Renal pelvis (tissue), 4 donors: Measurements from ENCODE around the gene BBLN. TPM values are rescaled to one million over a fixed set of nuclear protein-coding genes. Genes with fewer than 3 reads are reported as not detected.

Experiments used
- DNase-seq: peaks from one replicate; pipeline ENCODE4 v3.0.0-alpha.2; 2013
- polyA plus RNA-seq, 3 donors: library from polyadenylated mRNA; unstranded; fragments of 120-200 nt; gene quantifications; one replicate each; pipeline ENCODE4 v1.2.1, GENCODE V29; 2013; ENCODE audit not compliant: insufficient read length in 3 of 3

The BBLN gene
- polyA plus RNA-seq, 3 donors: 51.7 to 63.7 (median 61.9) TPM

- no peak for DNase-seq
Measured at GRCh38 chr9:128208386-128208785, 48.3 kb downstream of the BBLN start.

DNA sequence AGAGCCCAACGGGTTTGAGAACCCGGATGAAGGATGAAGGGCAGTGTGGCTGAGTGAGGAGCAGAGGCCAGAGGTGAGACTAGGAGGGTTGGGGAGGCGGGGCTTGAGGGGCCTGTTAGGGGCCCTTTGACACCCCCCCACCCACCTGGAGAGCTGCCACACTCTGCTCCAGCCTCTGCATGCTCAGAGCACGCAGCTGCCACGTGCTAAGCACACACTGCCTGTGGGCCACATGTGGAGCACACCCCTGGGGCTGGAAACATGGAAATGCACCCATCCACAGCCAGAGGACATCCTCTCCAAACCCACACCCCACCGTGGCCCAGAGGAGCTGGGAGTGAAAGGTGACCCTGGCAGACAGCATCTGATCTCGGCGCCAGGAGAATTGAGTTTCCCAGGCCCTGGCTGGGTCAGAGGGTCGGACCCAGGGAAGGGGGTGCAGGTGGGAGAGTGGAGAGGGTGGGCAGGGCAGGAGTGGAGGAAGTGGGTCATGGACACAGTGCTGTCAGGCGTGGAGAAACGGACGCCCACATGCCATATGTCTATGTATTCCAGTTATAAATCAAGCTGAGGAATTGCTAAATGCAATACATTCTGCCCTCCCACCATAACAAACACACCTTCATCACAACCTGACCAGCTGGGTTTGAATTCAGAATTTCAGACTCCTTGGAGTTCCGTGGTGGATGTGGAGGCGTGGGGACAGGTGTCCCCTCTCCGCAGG is 49.0 kb downstream of the BBLN start:
- no peak for DNase-seq

GRCh38 chr9:128211186-128211980 is 51.3 kb downstream of the BBLN start:
- no peak for DNase-seq

DNA sequence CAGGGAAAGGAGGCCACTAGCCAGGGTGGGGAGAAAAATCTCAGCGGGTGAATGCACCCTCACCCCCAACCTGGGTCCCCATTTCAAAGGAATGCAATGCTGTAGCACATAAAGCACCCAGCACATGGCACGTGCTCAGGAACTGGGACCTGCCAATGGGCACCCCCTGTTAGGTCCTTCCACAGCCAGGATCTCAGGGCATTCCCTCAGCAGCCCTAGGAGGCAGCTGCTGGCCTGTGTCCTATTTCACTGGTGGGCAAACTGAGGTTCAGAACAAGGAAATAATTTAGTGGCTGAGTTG is 51.9 kb downstream of the BBLN start:
- no peak for DNase-seq

Other genes starting within 250 kb of the BBLN start
- gene ST6GALNAC4, start 243.2 kb upstream of the BBLN start, polyA plus RNA-seq: 10 to 100 TPM; 13.5 to 17.2 (median 16.1) TPM
- gene PIP5KL1, start 229.5 kb upstream of the BBLN start, polyA plus RNA-seq: 1 to 10 TPM; 1.9 to 2.9 (median 2.7) TPM
- 10 to 100 TPM; 38.3 to 43.6 (median 40.8) TPM for gene DPM2, start 222.4 kb upstream of the BBLN start, polyA plus RNA-seq
- 10 to 100 TPM; 38.0 to 51.3 (median 44.6) TPM for gene EEIG1, start 179.3 kb upstream of the BBLN start, polyA plus RNA-seq
- 10 to 100 TPM; 10.4 to 13.9 (median 11.8) TPM for gene NAIF1, start 92.9 kb upstream of the BBLN start, polyA plus RNA-seq
- 10 to 100 TPM; 12.6 to 13.7 (median 12.8) TPM for gene SLC25A25, start 92.0 kb upstream of the BBLN start, polyA plus RNA-seq
- 10 to 100 TPM; 52.4 to 57.9 (median 55.7) TPM for gene PTGES2, start 32.5 kb upstream of the BBLN start, polyA plus RNA-seq
- gene LCN2, start 10.8 kb upstream of the BBLN start, polyA plus RNA-seq: 1 to 10 TPM in 1 of 3 donors, under 1 TPM in 2; 0.49 to 1.2 (median 0.78) TPM
- 100 to 1,000 TPM; 125 to 146 (median 145) TPM for gene CIZ1, start 31.3 kb downstream of the BBLN start, polyA plus RNA-seq
- gene DNM1, start 43.1 kb downstream of the BBLN start, polyA plus RNA-seq: 100 to 1,000 TPM in 2 of 3 donors, 10 to 100 TPM in 1; 91.2 to 305 (median 248) TPM
- gene GOLGA2, start 115.7 kb downstream of the BBLN start, polyA plus RNA-seq: 100 to 1,000 TPM in 1 of 3 donors, 10 to 100 TPM in 2; 70.2 to 106 (median 93.1) TPM
- 10 to 100 TPM; 31.5 to 35.0 (median 32.5) TPM for gene SWI5, start 116.0 kb downstream of the BBLN start, polyA plus RNA-seq
- 10 to 100 TPM; 40.8 to 48.4 (median 47.1) TPM for gene TRUB2, start 162.2 kb downstream of the BBLN start, polyA plus RNA-seq
- 10 to 100 TPM; 64.1 to 97.0 (median 95.3) TPM for gene COQ4, start 162.6 kb downstream of the BBLN start, polyA plus RNA-seq
- gene SLC27A4, start 180.3 kb downstream of the BBLN start, polyA plus RNA-seq: 10 to 100 TPM; 19.6 to 24.6 (median 22.7) TPM
- 10 to 100 TPM; 60.5 to 70.8 (median 64.7) TPM for gene URM1, start 211.1 kb downstream of the BBLN start, polyA plus RNA-seq